Ovary (tissue), 9 donors: ENCODE results near the gene GPX4. TPM values are rescaled to one million over a fixed set of nuclear protein-coding genes. Genes with fewer than 3 reads are reported as not detected.

Experiments
- DNase-seq, 5 donors: peaks; one replicate each; pipeline ENCODE4 v3.0.0-alpha.2; 2019 to 2020
- H3K27ac ChIP-seq, 2 donors: fragments of 200-600 bp; one replicate each; pipeline versions ENCODE4 v1.5.1 to v1.8.0; 2019 to 2022
- H3K27me3 ChIP-seq: fragments of 200-600 bp; one replicate; pipeline ENCODE4 v1.8.0; 2022
- H3K36me3 ChIP-seq: fragments of 200-600 bp; sonication (generic); one replicate; pipeline ENCODE4 v1.5.1; 2019
- H3K4me1 ChIP-seq: one replicate; pipeline ENCODE4 v1.8.1; 2013; ENCODE audit warnings: mild to moderate bottlenecking, moderate library complexity; ENCODE audit not compliant: insufficient read depth
- H3K4me3 ChIP-seq: fragments of 200-600 bp; sonication (generic); one replicate; pipeline ENCODE4 v1.5.1; 2017
- H3K9me3 ChIP-seq, 2 donors: fragments of 200-600 bp in 1 of 2; sonication (generic) in 1 of 2; one replicate each; pipeline versions ENCODE4 v1.5.1 to v1.8.1; 2013 to 2019; ENCODE audit warnings: mild to moderate bottlenecking in 1 of 2, moderate library complexity in 1 of 2
- EP300 ChIP-seq: sonication (generic); formaldehyde crosslinking; IDR thresholded peaks from one replicate; pipeline ENCODE4 v1.6.1; 2017; ENCODE audit warnings: antibody characterized with exemption
- POLR2A ChIP-seq: fragments of 450-650 bp; IDR thresholded peaks from one replicate; pipeline ENCODE4 v1.6.1; 2017; ENCODE audit warnings: antibody characterized with exemption, mild to moderate bottlenecking, moderate library complexity
- WGBS, 3 donors: extraction: QIAGEN DNeasy Blood & Tissue Kit in 1 of 3; methylation state at CpG; one replicate each; pipeline versions ENCODE4 v1.1.5 to v1.1.7; 2013 to 2017; 5-methylcytosine and 5-hydroxymethylcytosine counted together
- intact Hi-C, 4 donors: fragments of 100-400 bp; cut with DNase I; formaldehyde crosslinking; loops; one replicate each; pipeline versions ENCODE4 v1.11.0 to v1.15.1; 2022 to 2023
- polyA plus RNA-seq, 2 donors: library from polyadenylated mRNA; stranded (reverse); fragments of 200-250 nt in 1 of 2; fragments of 350-450 nt in 1 of 2; fragmentation: Illumina TruSeq in 1 of 2; extraction: RNeasy Lipid Tissue Mini Kit (QIAGEN cat#74804) in 1 of 2; gene quantifications; one replicate each; pipeline ENCODE4 v1.2.3, GENCODE V29; 2013 to 2014
- total RNA-seq, 7 donors: library from RNA; depleted of rRNA in 2 of 7; stranded (reverse); fragments of >200 nt in 2 of 7; fragmentation: NEBNext Ultra II Directional in 3 of 7; extraction: Animal tissue kit (Norgen Biotek cat#: 25700) in 3 of 7; gene quantifications; one replicate each; pipeline versions ENCODE4 v1.1.0 to v1.2.4, GENCODE V29; 2016 to 2023
- TF ChIP-seq, protein P1 (sequence below), 3 donors: fragments of 450-650 bp in 2 of 3; fragments of 200-600 bp in 1 of 3; IDR thresholded peaks; one replicate each; pipeline versions ENCODE4 v1.5.1 to v1.8.0; 2016 to 2022; ENCODE audit warnings: antibody characterized with exemption in 3 of 3, mild to moderate bottlenecking in 1 of 3
- donor health status: DM: no; HTN: no; CAD: no; lungs with moderate emphysema.
- donor health status: DM: no; HTN: no; CAD: no.
- donor health status: Bipolar disorder and iron deficiency.
- donor health status: DM: yes; HTN: yes; CAD: no.
- donor health status: DM: no; HTN: no; CAD: no.
- donor health status: DM: yes; HTN: yes; CAD: no.

The GPX4 gene
- total and polyA plus RNA-seq, 9 donors: 189 to 450 (median 247) TPM

DNA sequence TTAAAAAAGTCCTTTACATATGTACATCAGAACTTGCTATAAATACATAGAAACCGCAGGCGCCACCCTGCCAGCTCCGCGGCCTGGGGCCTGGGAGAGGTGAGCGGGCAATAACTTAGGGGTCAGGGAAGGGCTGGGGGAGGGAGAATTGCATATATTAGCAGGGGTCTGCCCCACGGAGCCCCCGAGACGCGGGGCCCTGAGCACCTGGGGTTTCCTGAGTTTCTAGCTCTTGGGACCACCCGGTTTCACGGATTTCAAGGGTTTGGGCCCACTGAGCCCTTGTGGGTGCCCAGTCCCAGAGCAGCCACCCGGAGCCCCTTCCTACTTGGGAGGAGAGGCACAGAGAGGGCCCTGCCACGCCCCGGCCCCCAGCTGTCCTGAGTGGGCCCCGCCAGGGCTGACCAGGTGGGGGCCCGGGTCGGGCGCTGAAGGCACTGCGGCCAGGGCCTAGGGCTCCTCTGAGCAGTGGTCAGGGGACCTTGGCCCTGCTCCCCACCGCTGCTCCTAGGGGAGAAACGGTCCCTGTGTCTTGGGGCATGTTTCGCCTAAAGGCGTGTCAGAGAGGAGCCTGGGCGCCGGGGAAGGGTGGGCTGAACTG, 4.0 kb downstream of the GPX4 start:
- Histone ChIP-seq H3K27ac (no peak overlapping the region), H3K36me3 (no peaks in the 10 kb centered on the region), H3K4me3 (no peak overlapping the region), H3K9me3 (no peaks in the 10 kb centered on the region), H3K4me1 (peaks cover 18% of the 10 kb centered on the region), H3K27me3 (no peaks in the 10 kb centered on the region)
- DNase-seq: no peak
- TF ChIP-seq POLR2A (no peak), EP300 (no peak)
- TF ChIP-seq, protein P1, sequence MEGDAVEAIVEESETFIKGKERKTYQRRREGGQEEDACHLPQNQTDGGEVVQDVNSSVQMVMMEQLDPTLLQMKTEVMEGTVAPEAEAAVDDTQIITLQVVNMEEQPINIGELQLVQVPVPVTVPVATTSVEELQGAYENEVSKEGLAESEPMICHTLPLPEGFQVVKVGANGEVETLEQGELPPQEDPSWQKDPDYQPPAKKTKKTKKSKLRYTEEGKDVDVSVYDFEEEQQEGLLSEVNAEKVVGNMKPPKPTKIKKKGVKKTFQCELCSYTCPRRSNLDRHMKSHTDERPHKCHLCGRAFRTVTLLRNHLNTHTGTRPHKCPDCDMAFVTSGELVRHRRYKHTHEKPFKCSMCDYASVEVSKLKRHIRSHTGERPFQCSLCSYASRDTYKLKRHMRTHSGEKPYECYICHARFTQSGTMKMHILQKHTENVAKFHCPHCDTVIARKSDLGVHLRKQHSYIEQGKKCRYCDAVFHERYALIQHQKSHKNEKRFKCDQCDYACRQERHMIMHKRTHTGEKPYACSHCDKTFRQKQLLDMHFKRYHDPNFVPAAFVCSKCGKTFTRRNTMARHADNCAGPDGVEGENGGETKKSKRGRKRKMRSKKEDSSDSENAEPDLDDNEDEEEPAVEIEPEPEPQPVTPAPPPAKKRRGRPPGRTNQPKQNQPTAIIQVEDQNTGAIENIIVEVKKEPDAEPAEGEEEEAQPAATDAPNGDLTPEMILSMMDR (IDR thresholded peaks at IDR 0.05): no peak
- intact Hi-C loops: loop anchor here in 1 of 4 donors (10.0 kb wide), 1 partner anchor 183 kb away; the partner anchor contains the start of gene ARID3A
- 89 to 91% (median 90%) methylated on average over 19 to 25 of the region's 25 CpGs for WGBS, 3 donors

DNA sequence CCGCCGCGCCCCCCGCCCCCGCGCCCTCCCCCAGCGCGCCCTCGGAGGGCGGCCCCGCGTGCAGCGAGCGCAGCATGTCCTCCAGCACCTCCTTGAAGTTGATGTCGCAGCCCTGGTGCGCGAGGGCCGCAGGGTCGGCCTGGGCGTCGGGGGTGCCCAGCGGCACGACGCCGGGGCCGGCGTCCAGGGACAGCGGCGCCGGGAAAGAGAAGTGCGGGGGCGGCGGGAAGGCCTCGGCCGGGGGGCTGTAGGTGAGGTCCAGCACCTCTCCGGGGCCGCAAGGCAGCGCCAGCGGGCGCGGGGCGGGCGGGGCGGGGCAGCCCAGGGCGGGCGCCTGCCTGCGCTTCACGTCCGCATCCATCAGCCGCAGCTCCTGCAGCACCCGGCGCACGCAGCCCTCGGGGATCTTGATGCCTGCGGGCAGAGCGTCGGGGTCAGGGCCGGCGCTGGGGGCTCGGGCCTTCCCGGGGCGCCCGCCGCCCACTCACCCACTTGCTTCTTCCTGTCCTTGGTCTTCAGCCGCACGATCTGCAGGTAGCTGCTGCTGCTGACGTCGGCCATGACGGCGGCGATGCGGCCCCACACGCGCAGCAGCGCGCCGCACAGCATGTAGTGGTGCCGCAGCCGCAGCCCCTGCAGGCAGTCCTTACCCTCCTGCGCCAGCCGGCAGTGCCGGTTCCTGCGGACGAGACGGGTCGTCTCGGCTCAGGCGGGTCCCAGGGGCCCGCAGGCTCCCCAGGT, 4.7 kb downstream of the GPX4 start:
- intact Hi-C loops: loop anchor here in 1 of 4 donors (10.0 kb wide), 1 partner anchor 184 kb away; the partner anchor contains the start of gene ARID3A
- peak in 1 of 5 donors; percentile 44 for DNase-seq
- no peaks in the 10 kb centered on the region for H3K36me3 ChIP-seq
- no peak overlapping the region for H3K27ac ChIP-seq
- H3K4me3 ChIP-seq: no peak overlapping the region
- WGBS, 3 donors: 89 to 93% (median 90%) methylated on average over 78 to 89 of the region's 89 CpGs
- no peaks in the 10 kb centered on the region for H3K9me3 ChIP-seq
- TF ChIP-seq, protein P1 (IDR thresholded peaks at IDR 0.05): no peak
- no peak for TF ChIP-seq EP300
- TF ChIP-seq POLR2A: no peak
- no peaks in the 10 kb centered on the region for H3K27me3 ChIP-seq
- peaks cover 18% of the 10 kb centered on the region for H3K4me1 ChIP-seq

DNA sequence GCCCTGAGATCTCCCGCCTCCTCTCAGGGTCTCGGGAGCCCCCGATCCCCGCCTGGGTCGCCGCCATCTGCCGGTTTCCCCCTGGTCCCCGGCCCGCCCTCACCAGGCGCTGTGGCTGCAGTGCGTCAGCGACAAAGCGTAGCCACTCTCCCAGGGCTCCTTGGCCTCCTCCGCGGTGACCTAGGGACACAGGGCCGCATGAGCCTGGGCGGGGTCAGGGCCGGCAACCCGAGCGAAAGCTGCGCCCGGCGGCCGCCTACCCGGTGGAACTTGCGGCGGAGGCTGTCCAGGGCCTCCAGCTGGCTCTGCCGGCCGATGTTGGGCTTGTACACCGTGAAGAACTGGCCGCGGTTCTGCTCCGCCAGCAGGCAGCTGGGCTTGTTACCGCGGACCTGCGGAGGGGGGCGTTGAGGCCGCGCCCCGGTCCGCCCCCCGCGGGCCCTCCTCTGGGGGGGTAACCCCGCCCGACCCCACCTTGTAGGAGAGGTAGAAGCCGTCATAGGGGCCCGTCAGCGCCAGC, 5.3 kb downstream of the GPX4 start:
- WGBS, 3 donors: 78 to 84% (median 84%) methylated on average over 45 to 48 of the region's 48 CpGs
- intact Hi-C loops: loop anchor here in 1 of 4 donors (10.0 kb wide), 1 partner anchor 184 kb away; the partner anchor contains the start of gene ARID3A
- Histone ChIP-seq H3K9me3 (no peaks in the 10 kb centered on the region), H3K4me1 (peaks cover 23% of the 10 kb centered on the region), H3K27me3 (no peaks in the 10 kb centered on the region), H3K4me3 (no peak overlapping the region), H3K36me3 (no peaks in the 10 kb centered on the region), H3K27ac (peak overlapping the region in 1 of 2 donors; percentile 6)
- peak in 3 of 5 donors; percentile 42 to 55 (median 54) for DNase-seq
- TF ChIP-seq EP300 (no peak), POLR2A (no peak)
- TF ChIP-seq, protein P1 (IDR thresholded peaks at IDR 0.05): no peak
